HepG2 (cell line): ENCODE data around the gene SP5. TPM values are rescaled to one million over a fixed set of nuclear protein-coding genes. Genes with fewer than 3 reads are reported as not detected.
A peak's percentile ranks its signal among the peaks of the same experiment; 100 is the strongest.

ENCODE experiments used
- AFF4 ChIP-seq: sonication (generic); formaldehyde crosslinking; IDR thresholded peaks from 2 replicates; pipeline ENCODE4 v1.4.0; 2020; ENCODE audit warnings: missing genetic modification reagents
- ETS1 ChIP-seq: sonication (generic); formaldehyde crosslinking; IDR thresholded peaks from 2 replicates; pipeline ENCODE4 v1.4.0; 2020; ENCODE audit warnings: missing genetic modification reagents
- FOXP1 ChIP-seq, 2 experiments: fragments of 450-650 bp in 1 of 2; IDR thresholded peaks; 2 replicates each; pipeline ENCODE4 v1.6.1; 2017 to 2018; ENCODE audit warnings: antibody characterized with exemption in 1 of 2
- IRF2 ChIP-seq: IDR thresholded peaks from 2 replicates; pipeline ENCODE4 v1.6.1; 2018; ENCODE audit warnings: missing genetic modification reagents, missing compliant biosample characterization
- IRX3 ChIP-seq: sonication (generic); formaldehyde crosslinking; IDR thresholded peaks from 2 replicates; pipeline ENCODE4 v1.8.1; 2023; ENCODE audit warnings: mild to moderate bottlenecking, low read depth, missing genetic modification reagents, borderline replicate concordance
- NFYC ChIP-seq: IDR thresholded peaks from 2 replicates; pipeline ENCODE4 v1.6.1; 2016; ENCODE audit warnings: missing genetic modification reagents, missing compliant biosample characterization
- SOX13 ChIP-seq, 3 experiments: fragments of 450-650 bp in 1 of 3; sonication (generic) in 1 of 3; formaldehyde crosslinking in 1 of 3; IDR thresholded peaks in 2 of 3; conservative IDR thresholded peaks in 1 of 3; 2 replicates each; pipeline versions ENCODE4 v1.5.0 to v1.6.1; 2016 to 2020; ENCODE audit warnings: antibody characterized with exemption in 1 of 3, mild to moderate bottlenecking in 1 of 3, missing compliant biosample characterization in 1 of 3, missing genetic modification reagents in 1 of 3, moderate library complexity in 1 of 3
- TARDBP ChIP-seq: sonication (generic); formaldehyde crosslinking; IDR thresholded peaks from 2 replicates; pipeline ENCODE4 v1.8.0; 2022; ENCODE audit warnings: mild to moderate bottlenecking, missing genetic modification reagents
- ZBTB34 ChIP-seq: sonication (generic); formaldehyde crosslinking; IDR thresholded peaks from 2 replicates; pipeline ENCODE4 v1.8.0; 2022; ENCODE audit warnings: mild to moderate bottlenecking, missing genetic modification reagents
- ZNF580 ChIP-seq: IDR thresholded peaks from 2 replicates; pipeline ENCODE4 v1.6.1; 2016; ENCODE audit warnings: low read depth, borderline replicate concordance
- ZNF710 ChIP-seq: sonication (generic); formaldehyde crosslinking; IDR thresholded peaks from 2 replicates; pipeline ENCODE4 v1.5.0; 2020; ENCODE audit warnings: mild to moderate bottlenecking, missing genetic modification reagents, borderline replicate concordance
- ZNF776 ChIP-seq: sonication (generic); formaldehyde crosslinking; IDR thresholded peaks from 2 replicates; pipeline ENCODE4 v1.4.0; 2020; ENCODE audit warnings: mild to moderate bottlenecking, missing genetic modification reagents
- ZSCAN25 ChIP-seq: sonication (generic); formaldehyde crosslinking; IDR thresholded peaks from 2 replicates; pipeline ENCODE4 v1.8.0; 2022; ENCODE audit warnings: mild to moderate bottlenecking, missing genetic modification reagents
- polyA plus RNA-seq, 8 experiments: library from polyadenylated mRNA; depleted of rRNA in 3 of 8; stranded (reverse) in 7 of 8; unstranded in 1 of 8; fragments of >200 nt; fragmentation: Illumina TruSeq in 4 of 8; extraction: Trizol in 4 of 8; gene quantifications; 2 replicates each; pipeline versions ENCODE4 v1.2.1 to v1.2.3, GENCODE V29; 2011 to 2016; ENCODE audit warnings: low read depth in 4 of 8, missing spikeins in 1 of 8, mixed read lengths in 1 of 8; ENCODE audit not compliant: insufficient read depth in 1 of 8
- total RNA-seq, 5 experiments: library from RNA; depleted of rRNA; stranded (reverse); fragments of >200 nt; fragmentation: Illumina TruSeq; extraction: Trizol; gene quantifications; 2 replicates each; pipeline ENCODE4 v1.2.3, GENCODE V29; 2016; ENCODE audit warnings: low read depth in 1 of 5
- TF ChIP-seq, protein P1 (sequence below): sonication (generic); formaldehyde crosslinking; conservative IDR thresholded peaks from 2 replicates; pipeline ENCODE4 v1.4.0; 2020; ENCODE audit warnings: missing genetic modification reagents
- TF ChIP-seq, protein P2 (sequence below): sonication (generic); formaldehyde crosslinking; IDR thresholded peaks from 2 replicates; pipeline ENCODE4 v1.4.0; 2020; ENCODE audit warnings: missing genetic modification reagents, mild to moderate bottlenecking, borderline replicate concordance

SP5 gene
- total and polyA plus RNA-seq, 2 of the 13 experiments (the other 11 are each of a cell fraction or from before 2014, with no cell fraction given): 50.8 to 119 TPM

GRCh38 chr2:170744248-170745002 lies 29.3 kb downstream of the SP5 start (continued):
- TF ChIP-seq ZNF580 (CRISPR knock-in tag): peak; percentile 50; the same call in 1 of the 2 replicates
- TF ChIP-seq FOXP1 (IDR thresholded peaks at IDR 0.05): no peak
- peak; percentile 85 for TF ChIP-seq FOXP1 (CRISPR knock-in tag; IDR thresholded peaks at IDR 0.05)
- peak; percentile 56; the same call in 1 of the 2 replicates for TF ChIP-seq ZSCAN25 (CRISPR knock-in tag)
- no peak for TF ChIP-seq ZNF776
- TF ChIP-seq, protein P1, sequence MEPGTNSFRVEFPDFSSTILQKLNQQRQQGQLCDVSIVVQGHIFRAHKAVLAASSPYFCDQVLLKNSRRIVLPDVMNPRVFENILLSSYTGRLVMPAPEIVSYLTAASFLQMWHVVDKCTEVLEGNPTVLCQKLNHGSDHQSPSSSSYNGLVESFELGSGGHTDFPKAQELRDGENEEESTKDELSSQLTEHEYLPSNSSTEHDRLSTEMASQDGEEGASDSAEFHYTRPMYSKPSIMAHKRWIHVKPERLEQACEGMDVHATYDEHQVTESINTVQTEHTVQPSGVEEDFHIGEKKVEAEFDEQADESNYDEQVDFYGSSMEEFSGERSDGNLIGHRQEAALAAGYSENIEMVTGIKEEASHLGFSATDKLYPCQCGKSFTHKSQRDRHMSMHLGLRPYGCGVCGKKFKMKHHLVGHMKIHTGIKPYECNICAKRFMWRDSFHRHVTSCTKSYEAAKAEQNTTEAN (CRISPR knock-in tag): 0 out of 2 replicates have a peak, but pooled peaks have one; percentile 27
- TF ChIP-seq, protein P2, sequence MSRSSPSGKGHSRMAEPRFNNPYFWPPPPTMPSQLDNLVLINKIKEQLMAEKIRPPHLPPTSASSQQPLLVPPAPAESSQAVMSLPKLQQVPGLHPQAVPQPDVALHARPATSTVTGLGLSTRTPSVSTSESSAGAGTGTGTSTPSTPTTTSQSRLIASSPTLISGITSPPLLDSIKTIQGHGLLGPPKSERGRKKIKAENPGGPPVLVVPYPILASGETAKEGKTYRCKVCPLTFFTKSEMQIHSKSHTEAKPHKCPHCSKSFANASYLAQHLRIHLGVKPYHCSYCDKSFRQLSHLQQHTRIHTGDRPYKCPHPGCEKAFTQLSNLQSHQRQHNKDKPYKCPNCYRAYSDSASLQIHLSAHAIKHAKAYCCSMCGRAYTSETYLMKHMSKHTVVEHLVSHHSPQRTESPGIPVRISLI (CRISPR knock-in tag): peak; percentile 95
- no peak; the same call in 1 of the 2 replicates for TF ChIP-seq ZBTB34
- TF ChIP-seq IRF2 (CRISPR knock-in tag): peak; percentile 60; the same call in 1 of the 2 replicates
- TF ChIP-seq IRX3 (CRISPR knock-in tag): no peak
- TF ChIP-seq ETS1: no peak
- TF ChIP-seq AFF4 (CRISPR knock-in tag): no peak
- no peak for TF ChIP-seq NFYC (CRISPR knock-in tag)
- TF ChIP-seq SOX13 (IDR thresholded peaks at IDR 0.05): peak; percentile 49; the same call in 1 of the 2 replicates
- TF ChIP-seq SOX13 (CRISPR knock-in tag; conservative IDR thresholded peaks at IDR 0.05 in 1 of 2, IDR thresholded peaks at IDR 0.05 in 1 of 2): peak in 1 of 2 experiments; percentile 77; a peak in 2 of 4 replicates
- TF ChIP-seq TARDBP: peak; percentile 63; the same call in 1 of the 2 replicates
- peak; percentile 70; the same call in 1 of the 2 replicates for TF ChIP-seq ZNF710 (CRISPR knock-in tag)
